A673 (cell line): ENCODE results near the gene DES.

Experiments
- CTCF ChIP-seq: fragments of 300-800, 200-600 bp; sonication (generic); conservative IDR thresholded peaks from 2 replicates; pipeline ENCODE4 v1.5.1; 2017; ENCODE audit warnings: low read depth, mild to moderate bottlenecking, antibody characterized with exemption, low read length, moderate library complexity, mixed read lengths
- EZH2 ChIP-seq: fragments of 200-600 bp; sonication (generic); IDR thresholded peaks from 2 replicates; pipeline ENCODE4 v1.6.1; 2017; ENCODE audit warnings: borderline replicate concordance, low read depth, mild to moderate bottlenecking, mixed read lengths, antibody characterized with exemption, low read length; ENCODE audit not compliant: poor library complexity, severe bottlenecking

- TF ChIP-seq CTCF, result no peak
- no peak for TF ChIP-seq EZH2
Measured at GRCh38 chr2:219401606-219402005, 16.6 kb upstream of the DES start.
